Trophoblast cell (in vitro differentiated cells and primary cell): ENCODE measurements around the gene AIDA.
"Not testable (repeated sequence)": the region's sequence is repeated elsewhere in the genome, so short reads cannot be mapped to it uniquely, and the experiment has no call there.

Experiments used
- DNase-seq, 2 donors: peaks; one replicate each; pipeline ENCODE4 v3.0.0-alpha.2; 2016
- H2AFZ ChIP-seq: 2 replicates; pipeline ENCODE4 v1.6.1; 2013; ENCODE audit warnings: low read length, moderate library complexity, mild to moderate bottlenecking; ENCODE audit not compliant: insufficient read depth, poor library complexity
- H2AK5ac ChIP-seq: 2 replicates; pipeline ENCODE4 v1.6.1; 2013; ENCODE audit warnings: mild to moderate bottlenecking, low read length
- H2BK120ac ChIP-seq: 2 replicates; pipeline ENCODE4 v1.6.1; 2013; ENCODE audit warnings: low read length, mild to moderate bottlenecking, moderate library complexity; ENCODE audit not compliant: insufficient read depth, poor library complexity
- H2BK12ac ChIP-seq: 2 replicates; pipeline ENCODE4 v1.6.1; 2013; ENCODE audit warnings: mild to moderate bottlenecking, low read length, moderate library complexity
- H2BK5ac ChIP-seq: 2 replicates; pipeline ENCODE4 v1.6.1; 2013; ENCODE audit warnings: low read length, low read depth, moderate library complexity, mild to moderate bottlenecking; ENCODE audit not compliant: poor library complexity
- H3K14ac ChIP-seq: 2 replicates; pipeline ENCODE4 v1.6.1; 2013; ENCODE audit warnings: mild to moderate bottlenecking, low read length
- H3K18ac ChIP-seq: 2 replicates; pipeline ENCODE4 v1.6.1; 2013; ENCODE audit warnings: mild to moderate bottlenecking, low read length
- H3K23ac ChIP-seq: 2 replicates; pipeline ENCODE4 v1.6.1; 2013; ENCODE audit warnings: low read length
- H3K27ac ChIP-seq: 2 replicates; pipeline ENCODE4 v1.5.1; 2013; ENCODE audit warnings: low read depth, mild to moderate bottlenecking, inconsistent platforms, low read length, moderate library complexity
- H3K27me3 ChIP-seq: 2 replicates; pipeline ENCODE4 v1.6.1; 2013; ENCODE audit warnings: inconsistent platforms, mild to moderate bottlenecking, low read length, moderate library complexity; ENCODE audit not compliant: insufficient read depth
- H3K36me3 ChIP-seq, 2 experiments: 1 replicate in 1 of 2; 2 replicates in 1 of 2; pipeline ENCODE4 v1.6.1; 2013; ENCODE audit warnings: low read length in 2 of 2, mild to moderate bottlenecking in 2 of 2, moderate library complexity in 1 of 2; ENCODE audit not compliant: insufficient read depth in 2 of 2, control insufficient read depth in 1 of 2
- H3K4ac ChIP-seq: 2 replicates; pipeline ENCODE4 v1.6.1; 2013; ENCODE audit warnings: low read depth, mild to moderate bottlenecking, low read length, moderate library complexity
- H3K4me1 ChIP-seq, 2 experiments: 1 replicate in 1 of 2; 2 replicates in 1 of 2; pipeline ENCODE4 v1.6.1; 2013; ENCODE audit warnings: low read length in 2 of 2, mild to moderate bottlenecking in 2 of 2, moderate library complexity in 1 of 2; ENCODE audit not compliant: insufficient read depth in 2 of 2, control insufficient read depth in 1 of 2
- H3K4me2 ChIP-seq: 2 replicates; pipeline ENCODE4 v1.6.1; 2013; ENCODE audit warnings: inconsistent platforms, mild to moderate bottlenecking, low read length, moderate library complexity
- H3K4me3 ChIP-seq: 2 replicates; pipeline ENCODE4 v1.5.1; 2013; ENCODE audit warnings: mild to moderate bottlenecking, low read depth, low read length, inconsistent platforms
- H3K79me1 ChIP-seq: one replicate; pipeline ENCODE4 v1.6.1; 2013; ENCODE audit warnings: low read length
- H3K79me2 ChIP-seq: 2 replicates; pipeline ENCODE4 v1.6.1; 2013; ENCODE audit warnings: low read length, mild to moderate bottlenecking; ENCODE audit not compliant: control insufficient read depth, insufficient read depth, poor library complexity
- H3K9ac ChIP-seq: 2 replicates; pipeline ENCODE4 v1.6.1; 2013; ENCODE audit warnings: mild to moderate bottlenecking, low read length
- H3K9me3 ChIP-seq: 2 replicates; pipeline ENCODE4 v1.6.1; 2013; ENCODE audit warnings: low read depth, mild to moderate bottlenecking, control low read depth, inconsistent platforms, low read length; ENCODE audit not compliant: insufficient read depth
- H4K12ac ChIP-seq: 2 replicates; pipeline ENCODE4 v1.6.1; 2013; ENCODE audit warnings: low read depth, mild to moderate bottlenecking, low read length, moderate library complexity
- H4K8ac ChIP-seq: 2 replicates; pipeline ENCODE4 v1.6.1; 2013; ENCODE audit warnings: low read depth, mild to moderate bottlenecking, low read length, moderate library complexity
- H4K91ac ChIP-seq: one replicate; pipeline ENCODE4 v1.6.1; 2013; ENCODE audit warnings: low read depth, mild to moderate bottlenecking, low read length, moderate library complexity
- WGBS: extraction: QIAGEN DNeasy Blood & Tissue Kit; methylation state at CpG from one replicate; pipeline ENCODE4 v1.1.7; 2013; ENCODE audit warnings: missing lambda C conversion rate; ENCODE audit not compliant: insufficient read length, insufficient coverage; ENCODE audit errors: extremely low coverage; 5-methylcytosine and 5-hydroxymethylcytosine counted together

AIDA gene

GRCh38 chr1:222691016-222691415 lies 21.3 kb downstream of the AIDA start:
- H3K9ac ChIP-seq: no peak overlapping the region
- H3K9me3 ChIP-seq: no peaks in the 10 kb centered on the region
- peaks cover 4 to 7% of the 10 kb centered on the region in 2 experiments for H3K36me3 ChIP-seq
- no peaks in the 10 kb centered on the region for H3K79me2 ChIP-seq
- H4K12ac ChIP-seq: no peak overlapping the region
- H2AK5ac ChIP-seq: no peak overlapping the region
- no peak overlapping the region for H2AFZ ChIP-seq
- no peak overlapping the region for H3K4ac ChIP-seq
- no peak overlapping the region for H4K91ac ChIP-seq
- H2BK5ac ChIP-seq: no peak overlapping the region
- H3K23ac ChIP-seq: no peak overlapping the region
- no peak for DNase-seq
- H3K14ac ChIP-seq: no peak overlapping the region
- no peak overlapping the region for H3K4me3 ChIP-seq
- no CpG with 5 or more reads among the region's 1 CpG for whole genome bisulfite sequencing
- no peaks in the 10 kb centered on the region for H3K79me1 ChIP-seq
- no peak overlapping the region for H3K18ac ChIP-seq
- no peak overlapping the region for H3K27ac ChIP-seq
- no peak overlapping the region for H2BK12ac ChIP-seq
- no peaks in the 10 kb centered on the region for H3K27me3 ChIP-seq
- no peak overlapping the region for H2BK120ac ChIP-seq
- no peak overlapping the region for H4K8ac ChIP-seq
- no peak overlapping the region for H3K4me2 ChIP-seq
- no peaks in the 10 kb centered on the region for H3K4me1 ChIP-seq

- Histone ChIP-seq H3K14ac (no peak overlapping the region), H3K27me3 (no peaks in the 10 kb centered on the region), H3K79me2 (no peaks in the 10 kb centered on the region), H3K36me3 (peaks cover 4 to 5% of the 10 kb centered on the region in 2 experiments), H2AK5ac (no peak overlapping the region), H3K4me2 (no peak overlapping the region), H3K4me1 (no peaks in the 10 kb centered on the region), H3K18ac (no peak overlapping the region), H3K4me3 (no peak overlapping the region), H3K9ac (no peak overlapping the region), H2BK12ac (no peak overlapping the region), H2BK120ac (no peak overlapping the region), H3K4ac (no peak overlapping the region), H4K91ac (no peak overlapping the region), H3K79me1 (no peaks in the 10 kb centered on the region), H2AFZ (no peak overlapping the region), H3K9me3 (no peaks in the 10 kb centered on the region), H3K23ac (no peak overlapping the region), H2BK5ac (no peak overlapping the region), H4K8ac (no peak overlapping the region), H3K27ac (no peak overlapping the region), H4K12ac (no peak overlapping the region)
- WGBS: no CpG with 5 or more reads among the region's 1 CpG
- DNase-seq: no peak
Measured at GRCh38 chr1:222680080-222680479, 32.2 kb downstream of the AIDA start.

GRCh38 chr1:222670110-222670509 lies 42.2 kb downstream of the AIDA start:
- Histone ChIP-seq H3K36me3 (peaks cover 8 to 14% of the 10 kb centered on the region in 2 experiments), H3K27me3 (no peaks in the 10 kb centered on the region), H3K79me1 (no peaks in the 10 kb centered on the region), H4K91ac (no peak overlapping the region), H2BK120ac (no peak overlapping the region), H2AK5ac (no peak overlapping the region), H3K79me2 (no peaks in the 10 kb centered on the region), H4K8ac (no peak overlapping the region), H3K4me2 (no peak overlapping the region), H3K4me3 (no peak overlapping the region), H3K14ac (no peak overlapping the region), H2BK5ac (no peak overlapping the region), H3K27ac (no peak overlapping the region), H3K18ac (no peak overlapping the region), H3K4me1 (no peaks in the 10 kb centered on the region), H3K9ac (no peak overlapping the region), H2BK12ac (no peak overlapping the region), H2AFZ (no peak overlapping the region), H3K23ac (no peak overlapping the region), H4K12ac (no peak overlapping the region), H3K9me3 (no peaks in the 10 kb centered on the region), H3K4ac (no peak overlapping the region)
- no CpG with 5 or more reads among the region's 1 CpG for WGBS
- DNase-seq: no peak

- H2BK5ac ChIP-seq, H2AFZ ChIP-seq, H3K4me2 ChIP-seq, H3K79me2 ChIP-seq, H2AK5ac ChIP-seq, H3K4me1 ChIP-seq, H3K27me3 ChIP-seq, H4K8ac ChIP-seq, H3K23ac ChIP-seq, H4K91ac ChIP-seq, H3K79me1 ChIP-seq, H3K4ac ChIP-seq, H3K18ac ChIP-seq, DNase-seq, H3K14ac ChIP-seq, H4K12ac ChIP-seq, H3K27ac ChIP-seq, H3K9me3 ChIP-seq, H2BK12ac ChIP-seq, H3K9ac ChIP-seq, H3K4me3 ChIP-seq, H2BK120ac ChIP-seq: not testable (repeated sequence)
- H3K36me3 ChIP-seq: peaks cover 12 to 22% of the 10 kb centered on the region in 2 experiments
- WGBS: no CpG with 5 or more reads among the region's 2 CpGs
Measured at GRCh38 chr1:222669107-222669506, 43.2 kb downstream of the AIDA start.
